Stimulated activated effector memory CD8-positive, alpha-beta T cell treated with anti-CD3 and anti-CD28 coated beads, Interleukin-12 subunit alpha, Interleukin-12 subunit beta, amount 100 ng/mL, for 72 hours (primary cell): Measurements from ENCODE around the gene ASB16.
"Not testable (repeated sequence)": the region's sequence is repeated elsewhere in the genome, so short reads cannot be mapped to it uniquely, and the experiment has no call there.

Source experiments
- ATAC-seq: fragments of 150-1000 bp; cut with Tn5 transposase; 2 replicates; pipeline ENCODE4 v1.10.0; 2021
- DNase-seq, 2 donors: peaks; one replicate each; pipeline ENCODE4 v3.0.0; 2021 to 2022; ENCODE audit warnings: low spot score in 2 of 2
- H3K27ac Mint-ChIP-seq: one replicate; pipeline ENCODE4 v1.8.0; 2022; ENCODE audit warnings: mild to moderate bottlenecking, mixed read lengths
- H3K36me3 Mint-ChIP-seq: one replicate; pipeline ENCODE4 v1.8.0; 2022; ENCODE audit warnings: mild to moderate bottlenecking, mixed read lengths
- H3K4me1 Mint-ChIP-seq: one replicate; pipeline ENCODE4 v1.8.0; 2022; ENCODE audit warnings: mixed read lengths
- H3K4me3 Mint-ChIP-seq: one replicate; pipeline ENCODE4 v1.8.0; 2022; ENCODE audit warnings: mild to moderate bottlenecking, mixed read lengths
- H3K9me3 Mint-ChIP-seq: one replicate; pipeline ENCODE4 v1.8.0; 2022; ENCODE audit warnings: mixed read lengths

The ASB16 gene

DNA sequence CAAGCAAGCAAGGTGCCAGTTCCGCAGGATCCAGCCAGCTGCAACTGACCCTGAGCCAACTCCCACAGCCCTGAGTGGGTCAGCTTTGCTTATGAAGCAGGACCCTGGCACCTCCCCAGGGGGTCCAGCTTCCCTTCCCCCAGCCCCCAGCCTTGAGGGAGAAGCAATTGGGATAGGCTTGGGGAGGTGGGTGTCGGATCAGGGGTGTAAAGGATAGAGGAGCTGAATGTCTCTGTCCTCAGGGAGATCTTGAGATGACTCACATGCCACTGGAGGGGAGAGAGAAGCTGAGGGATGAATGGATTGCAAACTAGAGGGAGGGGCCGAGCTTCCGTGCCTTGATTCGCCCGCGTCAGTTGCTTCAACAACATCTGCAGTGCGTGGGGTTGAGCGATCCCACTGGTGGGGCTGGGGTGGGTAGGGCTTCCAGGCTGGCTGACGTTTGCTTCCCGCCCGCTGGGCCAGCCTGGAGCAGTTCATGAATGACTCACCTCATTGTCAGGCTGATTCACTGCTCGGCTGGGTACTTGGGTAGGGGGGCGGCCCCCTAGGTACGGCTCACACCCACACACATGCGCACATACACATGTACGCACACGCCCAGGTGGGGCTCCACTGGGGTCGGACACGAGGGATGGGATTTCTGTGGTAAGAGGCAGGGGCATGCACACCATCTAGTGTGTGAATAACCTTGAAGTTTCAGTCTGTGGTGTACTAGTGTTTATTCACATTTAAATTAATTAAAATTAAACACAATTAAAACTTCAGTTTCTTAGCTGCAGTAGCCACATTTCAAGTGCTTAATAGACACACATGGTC, 32.4 kb upstream of the ASB16 start:
- Mint-ChIP-seq H3K4me1 (peaks cover 28% of the 10 kb centered on the region), H3K36me3 (peaks cover 15% of the 10 kb centered on the region), H3K4me3 (peak overlapping the region; percentile 67), H3K27ac (peak overlapping the region; percentile 35), H3K9me3 (no peaks in the 10 kb centered on the region)
- peak; percentile 35 to 61 for DNase-seq
- ATAC-seq = peak; percentile 78

DNA sequence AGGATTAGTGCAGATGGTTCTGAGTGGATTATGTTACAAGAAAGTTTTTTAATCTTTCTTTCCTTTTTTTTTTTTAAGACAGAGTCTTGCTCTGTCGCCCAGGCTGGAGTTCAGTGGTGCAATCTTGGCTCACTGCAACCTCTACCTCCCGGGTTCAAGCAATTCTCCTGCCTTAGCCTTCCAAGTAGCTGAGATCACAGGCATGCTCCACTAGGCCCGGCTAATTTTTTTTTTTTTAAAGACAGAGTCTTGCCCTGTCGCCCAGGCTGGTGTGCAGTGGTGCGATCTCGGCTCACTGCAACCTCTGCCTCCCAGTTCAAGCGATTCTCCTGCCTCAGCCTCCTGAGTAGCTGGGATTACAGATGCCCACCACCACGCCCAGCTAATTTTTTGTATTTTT, 26.6 kb upstream of the ASB16 start:
- H3K36me3 Mint-ChIP-seq = peaks cover 22% of the 10 kb centered on the region
- H3K27ac Mint-ChIP-seq, H3K4me3 Mint-ChIP-seq, DNase-seq, H3K9me3 Mint-ChIP-seq, ATAC-seq: not testable (repeated sequence)
- peaks cover 12% of the 10 kb centered on the region for H3K4me1 Mint-ChIP-seq

DNA sequence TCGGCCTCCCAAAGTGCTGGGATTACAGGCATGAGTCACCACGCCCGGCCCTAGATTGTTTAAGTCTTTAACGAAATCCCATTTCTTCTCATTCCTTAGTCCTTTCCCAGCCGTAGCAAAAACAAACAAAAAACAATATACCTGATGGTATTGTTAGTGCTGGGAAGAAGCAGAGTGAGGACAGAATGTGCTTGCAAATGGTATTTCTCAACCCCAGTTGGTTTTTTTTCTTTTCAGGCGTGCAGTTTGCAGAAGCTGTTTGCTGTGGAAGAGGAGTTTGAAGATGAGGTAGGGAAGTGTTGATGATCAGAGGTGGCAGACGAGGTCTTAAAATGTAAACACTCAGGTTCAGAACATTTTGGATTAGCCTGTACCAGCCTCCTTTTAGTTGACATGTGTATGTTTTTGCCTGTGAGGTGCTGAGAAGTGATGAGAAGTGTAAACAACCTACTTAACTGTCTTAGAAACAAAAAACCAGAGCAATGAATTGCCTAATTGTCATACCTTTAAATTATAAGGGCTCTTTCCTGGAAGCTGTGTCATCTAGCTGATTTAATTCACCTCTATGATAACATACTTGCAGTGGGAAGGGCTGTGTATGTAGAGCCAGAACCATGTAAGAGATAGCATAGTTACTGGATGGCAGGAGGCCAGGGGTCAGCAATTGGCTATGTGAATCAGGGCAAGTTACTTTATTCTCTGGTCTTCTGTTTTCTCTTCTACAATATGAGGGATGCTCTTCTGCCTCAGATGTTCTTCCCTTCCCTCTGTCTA, 25.4 kb upstream of the ASB16 start:
- Mint-ChIP-seq H3K9me3 (no peaks in the 10 kb centered on the region), H3K36me3 (peaks cover 22% of the 10 kb centered on the region), H3K27ac (no peak overlapping the region), H3K4me1 (peaks cover 16% of the 10 kb centered on the region), H3K4me3 (no peak overlapping the region)
- DNase-seq (no peak), ATAC-seq (no peak)

DNA sequence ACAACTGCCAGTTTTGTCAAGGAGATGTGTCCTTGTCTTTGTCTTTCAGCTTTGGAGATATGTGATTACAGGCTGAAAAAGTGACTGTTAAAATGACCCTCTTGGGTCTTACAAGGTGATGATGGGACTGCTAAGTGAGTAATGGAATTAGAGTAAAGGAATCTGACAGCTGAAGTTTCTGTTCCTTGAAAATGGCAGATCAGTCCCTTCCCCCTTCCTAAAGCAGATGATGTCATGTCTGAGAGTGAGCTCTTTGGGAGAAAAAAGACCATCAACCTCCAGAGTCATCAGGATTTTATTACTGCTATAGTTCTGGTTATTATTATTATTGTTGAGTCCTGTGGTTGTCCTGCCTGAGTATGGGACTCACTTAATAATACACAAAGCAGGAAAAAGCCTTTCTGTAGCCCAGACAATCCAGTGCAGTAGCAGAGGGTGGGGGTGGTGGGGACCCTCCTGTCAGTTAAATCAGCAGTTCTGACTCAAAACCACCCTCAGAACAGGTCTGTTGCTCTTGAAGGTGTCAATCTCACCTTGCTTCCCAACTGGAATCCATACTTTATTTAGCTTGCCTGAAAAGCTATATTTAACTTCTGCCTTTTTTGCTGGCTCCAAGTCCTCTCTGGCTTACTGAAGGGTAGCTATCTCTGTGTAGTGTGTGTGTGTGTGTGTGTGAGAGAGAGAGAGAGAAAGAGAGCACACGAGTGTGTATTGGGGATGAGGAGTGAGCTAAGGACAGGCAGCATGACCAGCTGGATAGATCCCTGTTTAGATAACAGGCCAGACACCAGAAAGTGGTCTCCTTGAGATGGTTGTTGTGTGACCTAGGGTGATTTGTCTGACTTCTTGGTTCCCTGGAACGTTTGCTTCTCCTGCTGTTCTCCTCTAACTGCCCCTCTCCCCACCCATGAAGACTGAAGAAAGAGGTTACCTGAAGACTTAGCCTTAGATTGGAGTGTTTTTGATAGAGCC, 23.8 kb upstream of the ASB16 start:
- no peak overlapping the region for H3K27ac Mint-ChIP-seq
- DNase-seq (no peak), ATAC-seq (no peak)
- H3K9me3 Mint-ChIP-seq = no peaks in the 10 kb centered on the region
- H3K4me1 Mint-ChIP-seq = peaks cover 11% of the 10 kb centered on the region
- peaks cover 24% of the 10 kb centered on the region for H3K36me3 Mint-ChIP-seq
- H3K4me3 Mint-ChIP-seq = no peak overlapping the region

DNA sequence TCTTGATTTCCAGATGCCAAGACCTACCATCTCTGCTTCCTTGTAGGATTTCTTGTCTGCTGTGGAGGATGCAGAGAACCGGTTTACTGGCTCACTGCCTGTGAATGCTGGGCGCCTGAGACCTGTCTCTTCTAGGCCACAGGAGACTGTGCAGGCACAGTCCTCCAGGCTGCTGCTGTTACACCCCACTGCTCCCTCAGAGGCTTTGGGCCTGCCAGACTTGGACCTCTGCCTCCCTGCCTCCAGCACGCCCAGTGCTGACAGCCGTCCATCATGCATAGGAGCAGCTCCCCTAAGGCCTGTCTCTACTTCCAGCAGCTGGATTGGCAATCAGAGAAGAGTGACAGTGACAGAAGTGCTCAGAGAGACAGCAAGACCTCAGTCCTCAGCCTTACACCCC, 22.7 kb upstream of the ASB16 start:
- H3K27ac Mint-ChIP-seq = no peak overlapping the region
- peaks cover 20% of the 10 kb centered on the region for H3K36me3 Mint-ChIP-seq
- peaks cover 5% of the 10 kb centered on the region for H3K4me1 Mint-ChIP-seq
- no peak overlapping the region for H3K4me3 Mint-ChIP-seq
- DNase-seq (no peak), ATAC-seq (no peak)
- no peaks in the 10 kb centered on the region for H3K9me3 Mint-ChIP-seq

DNA sequence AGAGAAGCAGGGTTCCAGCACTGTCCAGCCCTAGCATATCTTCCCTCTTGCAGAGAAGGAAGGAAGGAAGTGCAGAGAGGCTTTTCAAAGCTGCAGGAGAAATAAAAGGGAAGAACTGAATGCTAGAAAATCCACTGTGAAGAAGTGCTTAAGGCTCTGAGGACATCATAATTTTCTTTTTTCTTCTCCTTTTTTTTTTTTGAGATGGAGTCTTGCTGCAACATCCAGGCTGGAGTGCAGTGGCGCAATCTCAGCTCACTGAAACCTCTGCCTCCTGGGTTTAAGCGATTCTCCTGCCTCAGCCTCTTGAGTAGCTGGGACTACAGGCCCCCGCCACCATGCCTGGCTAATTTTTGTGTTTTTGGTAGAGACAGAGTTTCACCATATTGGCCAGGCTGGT, 21.4 kb upstream of the ASB16 start:
- H3K36me3 Mint-ChIP-seq = peaks cover 20% of the 10 kb centered on the region
- not testable (repeated sequence) for H3K4me3 Mint-ChIP-seq, H3K9me3 Mint-ChIP-seq, DNase-seq, H3K27ac Mint-ChIP-seq, H3K4me1 Mint-ChIP-seq, ATAC-seq

DNA sequence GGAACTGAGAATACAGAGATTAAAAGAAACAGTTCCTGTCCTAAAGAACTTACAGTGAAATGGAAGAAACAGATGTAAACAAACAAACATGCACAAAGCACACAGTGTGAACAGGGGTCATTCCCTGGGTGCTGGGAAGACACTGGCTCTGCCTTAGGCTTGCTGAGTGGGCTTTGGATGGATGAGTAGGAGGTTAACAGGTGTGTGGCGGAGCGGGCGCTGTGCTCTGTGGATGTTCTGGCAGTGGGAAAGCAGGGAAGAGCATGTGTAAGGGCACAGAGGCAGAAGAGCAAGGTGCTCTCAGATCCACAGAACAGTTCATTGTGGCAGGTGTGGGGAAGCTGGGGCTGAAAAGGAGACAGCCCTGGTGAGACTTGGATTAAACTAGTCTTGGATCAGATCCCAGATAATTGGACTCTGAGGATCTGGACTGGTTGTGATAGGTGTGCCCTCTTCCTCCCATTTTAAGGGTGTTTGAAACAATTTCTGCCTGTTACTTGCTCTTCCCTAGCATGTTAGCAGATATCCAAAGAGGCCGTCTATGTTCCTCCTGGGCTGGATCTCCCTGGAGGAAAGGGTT, 20.7 kb upstream of the ASB16 start:
- H3K4me3 Mint-ChIP-seq = no peak overlapping the region
- peaks cover 5% of the 10 kb centered on the region for H3K4me1 Mint-ChIP-seq
- peaks cover 20% of the 10 kb centered on the region for H3K36me3 Mint-ChIP-seq
- H3K27ac Mint-ChIP-seq = no peak overlapping the region
- DNase-seq (no peak), ATAC-seq (no peak)
- no peaks in the 10 kb centered on the region for H3K9me3 Mint-ChIP-seq

DNA sequence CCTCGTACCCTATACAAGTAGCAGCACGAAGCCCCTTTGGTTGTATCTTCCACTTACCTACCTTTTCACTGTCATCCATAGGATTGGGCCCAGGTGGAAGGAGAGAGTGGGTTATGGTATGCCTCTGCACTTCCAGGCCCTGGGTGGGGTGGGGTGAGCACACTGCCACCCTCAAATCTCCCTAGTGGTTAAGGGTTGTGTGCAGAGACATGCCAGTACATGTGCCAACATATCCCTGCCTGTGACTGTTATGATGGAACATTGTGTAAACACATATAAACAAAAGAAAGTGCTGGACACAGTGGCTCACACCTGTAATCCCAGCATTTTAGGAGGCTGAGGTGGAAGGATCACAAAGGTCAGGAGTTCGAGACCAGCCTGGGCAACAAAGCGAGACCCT, 17.6 kb upstream of the ASB16 start:
- Mint-ChIP-seq H3K36me3 (peaks cover 17% of the 10 kb centered on the region), H3K4me1 (peaks cover 5% of the 10 kb centered on the region), H3K9me3 (no peaks in the 10 kb centered on the region), H3K27ac (no peak overlapping the region), H3K4me3 (no peak overlapping the region)
- DNase-seq (no peak), ATAC-seq (no peak)

DNA sequence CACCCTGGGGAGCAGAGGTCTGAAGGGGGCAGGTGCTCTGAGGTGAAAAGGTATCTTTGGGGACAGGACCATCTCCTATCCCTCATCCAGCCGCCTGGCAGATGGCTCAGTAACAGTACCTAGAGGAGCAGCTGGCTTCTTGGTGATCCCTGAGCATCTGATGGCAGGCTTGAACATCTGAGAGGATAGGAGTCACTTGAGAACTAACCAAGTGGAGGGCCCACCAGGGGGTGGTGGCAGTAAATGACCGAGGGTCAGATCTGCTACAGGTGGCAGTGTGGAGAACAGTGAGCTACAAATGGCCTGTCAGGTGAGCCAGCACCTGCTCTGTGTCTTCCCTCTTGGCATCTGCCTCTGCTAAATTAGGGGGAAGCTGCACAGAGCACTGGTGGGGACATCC, 15.0 kb upstream of the ASB16 start:
- ATAC-seq (peak; percentile 16), DNase-seq (no peak)
- Mint-ChIP-seq H3K9me3 (no peaks in the 10 kb centered on the region), H3K36me3 (peaks cover 11% of the 10 kb centered on the region), H3K27ac (no peak overlapping the region), H3K4me1 (no peaks in the 10 kb centered on the region), H3K4me3 (no peak overlapping the region)

DNA sequence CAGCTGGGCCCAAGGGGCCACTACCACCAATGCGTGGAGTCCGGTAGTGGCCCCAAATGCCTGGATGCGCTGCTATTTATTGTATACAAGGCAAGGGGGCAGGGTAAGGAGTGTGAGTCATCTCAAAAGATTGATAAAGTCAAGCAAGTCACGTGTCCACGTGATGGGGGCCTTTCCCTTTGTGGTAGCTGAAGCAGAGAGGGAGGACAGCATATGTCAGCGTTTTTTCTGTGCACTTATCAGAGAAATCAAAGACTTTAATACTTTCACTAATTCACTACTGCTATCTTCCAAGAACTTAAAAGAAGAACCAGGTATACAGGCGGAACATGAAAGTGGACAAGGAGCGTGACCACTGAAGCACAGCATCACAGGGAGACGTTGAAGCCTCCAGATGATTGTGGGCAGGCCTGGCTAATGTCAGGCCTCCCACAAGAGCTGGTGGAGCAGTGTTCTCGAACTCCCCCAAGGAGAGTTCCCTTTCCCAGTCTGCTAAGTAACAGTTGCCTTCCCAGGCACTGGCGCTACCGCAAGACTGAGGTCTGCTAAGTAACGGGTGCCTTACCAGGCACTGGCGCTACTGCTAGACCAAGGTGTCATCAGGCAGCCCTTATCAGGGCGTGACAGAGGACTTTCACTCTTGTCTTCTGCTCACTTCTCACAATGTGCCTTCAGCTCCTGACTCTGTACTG, 10.8 kb upstream of the ASB16 start:
- Mint-ChIP-seq H3K36me3 (peaks cover 19% of the 10 kb centered on the region), H3K27ac (peak overlapping the region; percentile 45), H3K4me3 (no peak overlapping the region), H3K4me1 (no peaks in the 10 kb centered on the region), H3K9me3 (no peaks in the 10 kb centered on the region)
- ATAC-seq (no peak), DNase-seq (no peak)

DNA sequence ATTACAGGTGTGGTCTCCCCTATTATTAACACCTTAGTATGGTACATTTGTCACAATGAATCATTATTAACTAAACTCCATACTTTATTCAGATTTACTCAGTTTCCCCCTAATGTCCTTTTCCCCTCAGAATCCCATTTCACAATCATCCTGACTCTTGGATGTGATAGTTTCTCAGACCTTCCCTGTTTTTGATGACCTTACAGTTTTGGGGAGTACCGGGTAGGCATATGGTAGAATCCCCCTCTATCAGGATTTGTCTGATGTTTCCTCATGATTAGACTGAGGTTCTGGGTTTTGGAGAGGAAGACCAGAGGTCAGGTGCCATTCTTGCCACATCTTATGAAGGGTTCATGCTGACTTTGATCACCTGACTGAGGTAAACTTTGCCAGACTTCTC, 6.0 kb upstream of the ASB16 start:
- no peak for ATAC-seq
- Mint-ChIP-seq H3K4me1 (peaks cover 10% of the 10 kb centered on the region), H3K27ac (no peak overlapping the region), H3K9me3 (no peaks in the 10 kb centered on the region), H3K36me3 (peaks cover 19% of the 10 kb centered on the region), H3K4me3 (no peak overlapping the region)
- DNase-seq = no peak

DNA sequence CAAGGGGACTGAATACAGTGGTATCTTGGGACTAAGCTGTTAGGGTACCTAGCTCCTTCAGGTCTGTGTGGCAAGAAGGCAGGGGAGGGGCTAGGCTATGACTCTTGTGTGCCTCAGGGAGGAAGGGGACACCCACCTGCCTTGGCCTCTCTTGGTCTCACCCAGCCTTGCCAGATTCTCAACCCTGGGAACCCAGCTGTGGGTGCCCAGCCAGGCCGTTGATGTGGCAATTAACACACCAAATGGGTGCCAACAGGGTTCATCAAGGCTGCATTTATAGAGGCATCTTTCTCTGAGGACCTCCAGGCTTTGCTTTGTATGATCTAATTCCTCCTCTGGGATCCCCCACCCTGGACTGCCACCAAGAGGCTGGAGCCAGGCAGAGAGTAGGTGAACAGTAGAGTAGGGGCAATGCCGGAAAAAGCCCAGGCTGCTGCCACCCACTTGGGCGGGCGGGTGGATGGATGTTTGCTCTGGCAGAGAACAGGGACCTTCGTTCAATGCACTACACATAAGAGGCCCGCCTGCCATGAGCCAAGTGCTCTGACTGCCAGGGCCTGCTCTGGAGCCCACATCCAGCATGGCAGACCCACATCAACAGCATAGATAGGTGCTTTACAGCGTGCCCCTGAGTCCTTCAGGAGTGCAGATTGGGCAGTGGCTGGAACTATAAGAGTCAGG, 3.2 kb upstream of the ASB16 start:
- Mint-ChIP-seq H3K4me3 (no peak overlapping the region), H3K27ac (peak overlapping the region; percentile 50), H3K4me1 (peaks cover 14% of the 10 kb centered on the region), H3K36me3 (peaks cover 10% of the 10 kb centered on the region), H3K9me3 (no peaks in the 10 kb centered on the region)
- DNase-seq (no peak), ATAC-seq (no peak)

DNA sequence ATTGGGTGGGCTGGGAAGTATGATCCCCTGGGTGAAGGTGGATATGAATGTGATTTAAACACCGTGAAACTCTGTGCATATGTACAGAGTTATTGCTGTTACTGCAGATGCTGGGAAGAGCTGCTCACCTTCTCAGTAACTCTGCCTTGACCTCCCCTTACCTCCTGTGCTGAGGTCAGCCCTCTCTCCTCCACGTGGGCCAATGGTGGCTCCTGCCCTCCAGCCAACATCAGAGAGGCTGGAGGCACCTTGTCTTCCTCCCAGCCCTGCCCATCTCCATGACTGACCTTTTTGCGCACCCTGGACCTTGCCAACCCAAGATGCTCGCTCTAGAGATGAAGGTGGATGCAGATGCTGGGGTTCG, 387 bp upstream of the ASB16 start:
- no peaks in the 10 kb centered on the region for H3K9me3 Mint-ChIP-seq
- peaks cover 14% of the 10 kb centered on the region for H3K4me1 Mint-ChIP-seq
- no peak overlapping the region for H3K27ac Mint-ChIP-seq
- DNase-seq (no peak), ATAC-seq (no peak)
- H3K36me3 Mint-ChIP-seq = peaks cover 9% of the 10 kb centered on the region
- no peak overlapping the region for H3K4me3 Mint-ChIP-seq

DNA sequence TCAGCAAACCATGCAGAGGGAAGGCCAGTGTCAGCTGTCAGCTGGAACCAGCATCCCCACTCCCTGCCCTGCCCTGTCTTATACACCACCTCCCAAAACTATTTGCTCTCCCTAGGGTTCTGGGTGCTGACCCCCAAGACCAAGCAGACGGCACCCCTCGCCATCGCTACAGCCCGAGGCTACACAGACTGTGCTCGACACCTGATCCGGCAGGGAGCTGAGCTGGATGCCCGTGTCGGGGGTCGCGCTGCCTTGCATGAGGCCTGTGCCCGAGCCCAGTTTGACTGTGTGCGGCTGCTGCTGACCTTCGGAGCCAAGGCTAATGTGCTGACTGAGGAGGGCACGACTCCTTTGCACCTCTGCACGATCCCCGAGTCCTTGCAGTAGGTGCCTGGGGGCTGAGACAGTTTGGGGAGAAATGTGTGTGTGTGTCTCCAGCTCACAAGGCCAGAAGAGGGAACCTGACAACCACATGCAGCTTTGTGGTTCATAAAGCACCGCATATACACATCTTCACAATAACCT, 1.5 kb downstream of the ASB16 start:
- Mint-ChIP-seq H3K36me3 (peaks cover 22% of the 10 kb centered on the region), H3K9me3 (no peaks in the 10 kb centered on the region), H3K27ac (no peak overlapping the region), H3K4me1 (peaks cover 14% of the 10 kb centered on the region), H3K4me3 (no peak overlapping the region)
- ATAC-seq = no peak
- DNase-seq = no peak
